Hepatocyte (in vitro differentiated cells): ENCODE results near the gene UBE2E2. TPM values are rescaled to one million over a fixed set of nuclear protein-coding genes. Genes with fewer than 3 reads are reported as not detected.

Experiments
- DNase-seq: peaks from one replicate; pipeline ENCODE4 v3.0.0-alpha.2; 2016; ENCODE audit warnings: low spot score
- H2AFZ ChIP-seq: fragments of 200-600 bp; sonication (generic); 2 replicates; pipeline ENCODE4 v1.6.0; 2016; ENCODE audit warnings: antibody characterized with exemption, mild to moderate bottlenecking
- H3K27ac ChIP-seq: fragments of 200-600 bp; sonication (generic); 2 replicates; pipeline ENCODE4 v1.5.1; 2016; ENCODE audit warnings: mild to moderate bottlenecking
- H3K27me3 ChIP-seq: fragments of 200-600 bp; sonication (generic); 2 replicates; pipeline ENCODE4 v1.6.1; 2016
- H3K36me3 ChIP-seq: fragments of 200-600 bp; sonication (generic); replicated peaks from 2 replicates; pipeline ENCODE4 v1.5.1; 2016; ENCODE audit warnings: low read depth; ENCODE audit not compliant: insufficient read depth
- H3K4me1 ChIP-seq: fragments of 200-600 bp; sonication (generic); 2 replicates; pipeline ENCODE4 v1.5.1; 2016; ENCODE audit warnings: mild to moderate bottlenecking, moderate library complexity; ENCODE audit not compliant: insufficient read depth
- H3K4me2 ChIP-seq: fragments of 200-600 bp; sonication (generic); 2 replicates; pipeline ENCODE4 v1.6.0; 2016
- H3K4me3 ChIP-seq: fragments of 200-600 bp; sonication (generic); 2 replicates; pipeline ENCODE4 v1.5.1; 2016; ENCODE audit warnings: mild to moderate bottlenecking
- H3K79me2 ChIP-seq: fragments of 200-600 bp; sonication (generic); 2 replicates; pipeline ENCODE4 v1.6.0; 2017; ENCODE audit warnings: mild to moderate bottlenecking
- H3K9me2 ChIP-seq: fragments of 200-600 bp; sonication (generic); replicated peaks from 2 replicates; pipeline ENCODE4 v1.6.0; 2017; ENCODE audit warnings: mild to moderate bottlenecking; ENCODE audit not compliant: insufficient read depth
- H3K9me3 ChIP-seq: fragments of 200-600 bp; sonication (generic); 2 replicates; pipeline ENCODE4 v1.5.1; 2016; ENCODE audit warnings: low read depth, mild to moderate bottlenecking
- H4K20me1 ChIP-seq: fragments of 200-600 bp; sonication (generic); 2 replicates; pipeline ENCODE4 v1.6.0; 2016; ENCODE audit warnings: mild to moderate bottlenecking; ENCODE audit not compliant: insufficient read depth, poor library complexity, severe bottlenecking
- CTCF ChIP-seq: fragments of 200-600 bp; sonication (generic); IDR thresholded peaks from 2 replicates; pipeline ENCODE4 v1.5.1; 2016; ENCODE audit warnings: antibody characterized with exemption, mild to moderate bottlenecking; ENCODE audit not compliant: poor library complexity
- EZH2 ChIP-seq: fragments of 200-600 bp; sonication (generic); IDR thresholded peaks from 2 replicates; pipeline ENCODE4 v1.6.1; 2016; ENCODE audit warnings: antibody characterized with exemption, mild to moderate bottlenecking, borderline replicate concordance
- EZH2phosphoT487 ChIP-seq: fragments of 200-600 bp; sonication (generic); IDR thresholded peaks from one replicate; pipeline ENCODE4 v1.6.1; 2018; ENCODE audit warnings: antibody characterized with exemption, mild to moderate bottlenecking, low read depth, moderate library complexity; ENCODE audit not compliant: unreplicated experiment, severe bottlenecking
- WGBS: methylation state at CpG from one replicate; pipeline ENCODE4 v1.1.6; 2016; ENCODE audit warnings: low lambda C conversion rate; ENCODE audit errors: missing lambda C conversion rate; 5-methylcytosine and 5-hydroxymethylcytosine counted together
- polyA plus RNA-seq: library from polyadenylated mRNA; unstranded; fragments of >200 nt; fragmentation: Nextera tagmentation; extraction: Ambion mirVana; gene quantifications from 2 replicates; pipeline ENCODE4 v1.2.1, GENCODE V29; 2016
- total RNA-seq: library from RNA; depleted of rRNA; stranded (reverse); fragments of >200 nt; gene quantifications from 2 replicates; pipeline ENCODE4 v1.2.3, GENCODE V29; 2014

Gene UBE2E2
- total and polyA plus RNA-seq, 2 experiments from 2014 or later, result 51.1 to 90.6 TPM

- no peak for DNase-seq
- Histone ChIP-seq H3K27me3 (no peaks in the 10 kb centered on the region), H3K9me2 (no peaks in the 10 kb centered on the region), H3K79me2 (peaks cover 2% of the 10 kb centered on the region), H3K27ac (no peak overlapping the region), H3K9me3 (no peaks in the 10 kb centered on the region), H2AFZ (no peak overlapping the region), H3K4me2 (no peak overlapping the region), H3K36me3 (no peaks in the 10 kb centered on the region), H3K4me1 (no peaks in the 10 kb centered on the region), H4K20me1 (no peaks in the 10 kb centered on the region), H3K4me3 (no peak overlapping the region)
- TF ChIP-seq EZH2, result no peak
- no peak for TF ChIP-seq EZH2phosphoT487
- no peak for TF ChIP-seq CTCF
- WGBS, result 90% methylated on average over 5 of the region's 5 CpGs
Observed at GRCh38 chr3:23497156-23497555, 294.0 kb downstream of the UBE2E2 start.

- TF ChIP-seq EZH2 (no peak), EZH2phosphoT487 (no peak), CTCF (no peak)
- Histone ChIP-seq H3K9me3 (no peaks in the 10 kb centered on the region), H3K4me1 (no peaks in the 10 kb centered on the region), H3K4me3 (no peak overlapping the region), H3K27me3 (no peaks in the 10 kb centered on the region), H2AFZ (no peak overlapping the region), H3K79me2 (peaks cover 2% of the 10 kb centered on the region), H3K4me2 (no peak overlapping the region), H3K27ac (no peak overlapping the region), H3K36me3 (no peaks in the 10 kb centered on the region), H3K9me2 (no peaks in the 10 kb centered on the region), H4K20me1 (no peaks in the 10 kb centered on the region)
- WGBS, result 86% methylated on average over 4 of the region's 4 CpGs
- DNase-seq, result no peak
Observed at GRCh38 chr3:23501201-23501802, 298.2 kb downstream of the UBE2E2 start.

GRCh38 chr3:23508464-23508863 lies 305.3 kb downstream of the UBE2E2 start:
- H4K20me1 ChIP-seq, result no peaks in the 10 kb centered on the region
- 68% methylated on average over 5 of the region's 5 CpGs for WGBS
- TF ChIP-seq EZH2 (no peak), EZH2phosphoT487 (no peak), CTCF (no peak)
- H3K79me2 ChIP-seq, result no peaks in the 10 kb centered on the region
- H3K4me3 ChIP-seq, result no peak overlapping the region
- peak; percentile 19 for DNase-seq
- H3K27ac ChIP-seq, result peak overlapping the region; percentile 44
- no peak overlapping the region for H2AFZ ChIP-seq
- H3K4me1 ChIP-seq, result no peaks in the 10 kb centered on the region
- H3K9me2 ChIP-seq, result no peaks in the 10 kb centered on the region
- no peaks in the 10 kb centered on the region for H3K27me3 ChIP-seq
- H3K36me3 ChIP-seq, result no peaks in the 10 kb centered on the region
- H3K4me2 ChIP-seq, result no peak overlapping the region
- H3K9me3 ChIP-seq, result no peaks in the 10 kb centered on the region

- Histone ChIP-seq H3K9me3 (no peaks in the 10 kb centered on the region), H3K27me3 (no peaks in the 10 kb centered on the region)
- WGBS, result 58% methylated on average over 2 of the region's 2 CpGs
Observed at GRCh38 chr3:23518441-23518840, 315.3 kb downstream of the UBE2E2 start.

More at GRCh38 chr3:23518441-23518840, 315.3 kb downstream of the UBE2E2 start:
- no peaks in the 10 kb centered on the region for H3K9me2 ChIP-seq
- H3K4me1 ChIP-seq, result peaks cover 5% of the 10 kb centered on the region
- H3K27ac ChIP-seq, result no peak overlapping the region
- H3K4me2 ChIP-seq, result no peak overlapping the region
- no peaks in the 10 kb centered on the region for H3K79me2 ChIP-seq
- TF ChIP-seq EZH2 (no peak), CTCF (no peak), EZH2phosphoT487 (no peak)
- no peaks in the 10 kb centered on the region for H3K36me3 ChIP-seq
- no peak overlapping the region for H2AFZ ChIP-seq
- no peak for DNase-seq
- H3K4me3 ChIP-seq, result no peak overlapping the region
- H4K20me1 ChIP-seq, result no peaks in the 10 kb centered on the region
